Esophagus mucosa (tissue), 1 donor: ENCODE data around the gene NFYA. TPM values are rescaled to one million over a fixed set of nuclear protein-coding genes. Genes with fewer than 3 reads are reported as not detected.

Experiments used
- ATAC-seq: fragments of 200-7000 bp; cut with Tn5 transposase; one replicate; pipeline ENCODE4 v1.9.1; 2020
- total RNA-seq: library from RNA; stranded (reverse); gene quantifications from one replicate; pipeline ENCODE4 v1.2.4, GENCODE V29; 2023
- donor health status: DM: yes; HTN: yes; CAD: no.

Gene NFYA
- total RNA-seq, 1 donor from 2014 or later: 9.6 TPM

DNA sequence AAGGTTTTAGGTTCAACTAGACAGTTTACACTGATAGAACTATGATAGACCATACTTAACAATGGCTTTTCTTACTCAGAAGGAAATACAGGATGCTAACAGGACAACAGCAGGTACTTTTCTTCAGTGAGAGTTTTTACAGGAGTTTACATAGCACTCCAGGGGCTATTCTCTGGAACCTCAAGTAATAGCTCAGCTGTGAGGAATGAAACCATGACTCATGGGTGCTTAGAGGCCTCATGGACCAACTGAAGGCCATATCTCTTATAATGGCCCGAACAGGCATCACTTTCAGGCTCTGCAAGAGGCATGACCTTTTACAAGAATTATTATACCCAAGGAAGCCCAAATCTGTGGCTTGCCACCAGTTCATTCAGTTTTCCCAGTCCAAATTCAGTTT lies 49.6 kb downstream of the NFYA start:
- ATAC-seq: no peak

DNA sequence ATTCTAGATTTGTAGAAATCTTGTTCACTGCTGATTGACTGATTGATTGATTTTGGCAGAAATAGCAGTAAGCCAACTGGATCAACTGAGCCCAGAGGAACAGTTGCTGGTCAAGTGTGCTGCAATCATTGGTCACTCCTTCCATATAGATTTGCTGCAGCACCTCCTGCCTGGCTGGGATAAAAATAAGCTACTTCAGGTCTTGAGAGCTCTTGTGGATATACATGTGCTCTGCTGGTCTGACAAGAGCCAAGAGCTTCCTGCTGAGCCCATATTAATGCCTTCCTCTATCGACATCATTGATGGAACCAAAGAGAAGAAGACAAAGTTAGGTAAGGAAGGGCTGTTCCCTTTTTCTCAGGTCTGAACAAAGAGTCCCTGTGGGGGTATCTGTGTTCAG lies 50.1 kb downstream of the NFYA start:
- no peak for ATAC-seq

DNA sequence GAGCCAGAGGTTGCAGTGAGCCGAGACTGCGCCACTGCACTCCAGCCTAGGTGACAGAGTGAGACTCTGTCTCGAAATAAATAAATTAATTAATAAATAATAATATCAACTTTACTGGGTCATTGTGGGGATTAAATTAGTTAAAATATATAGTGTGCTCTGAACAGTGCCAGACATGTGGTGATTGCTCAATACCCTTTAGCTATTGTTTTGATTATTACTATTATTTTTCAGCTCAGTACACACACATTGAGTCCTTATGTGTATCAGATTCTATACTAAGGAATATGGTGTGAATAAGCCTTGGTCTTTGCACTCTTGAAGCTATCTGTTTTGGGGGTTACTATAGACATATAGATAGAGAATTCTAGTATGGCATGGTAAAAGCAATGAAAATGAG lies 52.5 kb downstream of the NFYA start:
- no peak for ATAC-seq

DNA sequence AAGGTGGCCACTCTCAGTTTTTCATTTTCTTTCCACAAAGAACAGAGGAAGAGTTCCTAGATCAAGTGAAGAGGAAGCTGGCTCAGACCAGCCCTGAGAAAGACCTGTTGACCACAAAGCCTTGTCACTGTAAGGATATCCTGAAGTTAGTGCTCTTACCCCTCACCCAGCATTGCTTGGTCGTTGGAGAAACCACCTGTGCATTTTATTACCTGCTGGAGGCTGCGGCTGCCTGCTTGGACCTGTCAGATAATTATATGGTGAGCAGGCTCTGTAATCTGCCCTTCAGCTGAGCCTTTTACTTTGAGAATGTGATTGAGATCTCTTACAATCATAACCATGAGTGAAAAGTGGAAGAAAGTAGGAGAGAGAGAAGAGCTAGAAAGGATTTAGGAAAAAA lies 59.5 kb downstream of the NFYA start:
- no peak for ATAC-seq

DNA sequence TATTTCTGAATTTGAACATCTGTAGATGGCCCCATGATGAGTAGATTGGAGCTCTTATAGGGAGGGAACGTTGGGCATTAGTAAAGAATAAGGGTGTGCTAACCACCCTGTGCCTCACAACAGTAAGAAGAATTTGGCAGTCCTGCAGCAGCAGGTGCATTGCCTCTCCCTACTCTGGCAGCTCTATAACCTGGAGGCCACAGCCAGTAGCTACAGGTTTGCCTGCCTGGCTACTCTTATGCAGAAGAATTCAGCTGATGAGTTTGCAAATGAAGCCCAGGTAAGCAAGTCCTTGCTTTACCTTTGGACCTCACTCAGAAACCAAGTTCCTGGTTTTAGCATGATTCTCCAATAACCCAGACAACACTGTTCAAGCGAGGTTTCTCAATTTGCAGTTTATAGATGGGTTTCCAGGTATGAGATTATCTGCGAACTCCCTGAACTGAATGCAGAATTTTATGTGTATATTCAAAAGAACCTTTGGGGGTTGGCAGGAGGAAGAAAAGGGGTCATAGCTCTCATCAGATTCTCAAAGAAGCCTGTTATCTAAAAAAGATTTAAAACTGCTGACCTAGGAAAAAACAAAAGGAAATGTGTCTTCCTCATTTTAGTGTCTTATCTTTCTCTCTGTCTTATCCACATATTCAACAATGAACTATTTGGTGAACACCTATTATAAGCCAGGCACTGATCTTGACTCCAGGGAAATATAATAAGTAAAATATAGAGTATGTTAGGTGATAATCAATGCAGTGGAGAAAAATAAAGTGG lies 62.5 kb downstream of the NFYA start:
- ATAC-seq: no peak

DNA sequence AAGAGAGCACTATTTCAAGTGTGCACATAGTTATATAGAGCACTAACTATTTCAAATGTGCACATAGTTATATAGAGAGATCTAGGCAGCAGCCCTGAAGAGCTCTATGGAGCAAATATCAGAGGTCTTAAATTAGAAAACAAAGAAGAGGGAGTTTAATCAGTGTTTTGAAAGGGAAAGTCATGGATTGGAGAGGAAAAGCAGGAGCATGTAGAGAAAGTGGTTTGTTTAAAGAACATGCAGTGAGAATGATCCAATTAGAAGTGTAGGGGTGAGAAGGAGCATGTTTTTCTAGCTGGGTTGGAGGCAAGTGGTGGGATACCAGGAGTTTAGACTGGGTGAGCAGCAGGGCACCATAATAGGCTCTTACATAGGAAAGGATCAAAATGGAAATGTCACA lies 64.1 kb downstream of the NFYA start:
- no peak for ATAC-seq

DNA sequence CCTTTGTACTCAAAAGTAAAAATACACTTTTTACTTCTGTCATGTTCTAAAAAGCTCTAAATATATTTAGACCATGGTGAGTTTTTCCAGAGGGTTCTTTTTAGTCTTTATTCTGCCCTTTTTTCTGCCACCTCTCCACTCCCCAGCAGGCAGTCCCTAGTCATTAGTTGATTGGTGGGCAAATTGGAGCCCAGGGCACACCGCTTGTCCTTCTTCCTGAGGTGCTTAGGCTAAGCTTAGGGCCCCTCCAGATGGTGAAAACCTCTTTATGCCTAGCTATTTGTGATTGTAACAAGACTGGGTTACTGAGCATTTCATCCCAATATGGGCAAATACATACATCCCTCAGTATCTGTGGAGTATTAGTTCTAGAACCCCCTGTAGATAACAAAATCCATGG lies 75.1 kb downstream of the NFYA start:
- no peak for ATAC-seq

Other genes starting within 250 kb of the NFYA start
- gene UNC5CL, start 33.8 kb upstream of the NFYA start, total RNA-seq: 0.56 TPM
- gene TSPO2, start 30.5 kb upstream of the NFYA start, total RNA-seq: not detected
- gene APOBEC2, start 19.8 kb upstream of the NFYA start, total RNA-seq: not detected
- 17.4 TPM for gene OARD1, start 618 bp upstream of the NFYA start, total RNA-seq
- gene TREML1, start 81.4 kb downstream of the NFYA start, total RNA-seq: 0.16 TPM
- 1.7 TPM for gene TREM2, start 90.1 kb downstream of the NFYA start, total RNA-seq
- gene TREML2, start 128.2 kb downstream of the NFYA start, total RNA-seq: 0.04 TPM
- gene TREML4, start 155.4 kb downstream of the NFYA start, total RNA-seq: not detected
- 0.20 TPM for gene TREM1, start 213.7 kb downstream of the NFYA start, total RNA-seq